IMR-90 (cell line): Measurements from ENCODE around the gene LGMN.

Experiments used
- CTCF ChIP-seq: conservative IDR thresholded peaks from 2 replicates; pipeline ENCODE4 v1.5.1; 2012; ENCODE audit warnings: mild to moderate bottlenecking, low read depth, low read length, improper control_type of control experiment
- POLR2A ChIP-seq: IDR thresholded peaks from 2 replicates; pipeline ENCODE4 v1.6.1; 2012; ENCODE audit warnings: mild to moderate bottlenecking, low read depth, low read length

- TF ChIP-seq CTCF: no peak
- TF ChIP-seq POLR2A: no peak
Measured at GRCh38 chr14:92694807-92695206, 53.6 kb downstream of the LGMN start.
